ENCODE data around the gene DNLZ.

GRCh38 chr9:136336156-136336870 is 27.2 kb downstream of the DNLZ start:
- TF ChIP-seq, protein P1, sequence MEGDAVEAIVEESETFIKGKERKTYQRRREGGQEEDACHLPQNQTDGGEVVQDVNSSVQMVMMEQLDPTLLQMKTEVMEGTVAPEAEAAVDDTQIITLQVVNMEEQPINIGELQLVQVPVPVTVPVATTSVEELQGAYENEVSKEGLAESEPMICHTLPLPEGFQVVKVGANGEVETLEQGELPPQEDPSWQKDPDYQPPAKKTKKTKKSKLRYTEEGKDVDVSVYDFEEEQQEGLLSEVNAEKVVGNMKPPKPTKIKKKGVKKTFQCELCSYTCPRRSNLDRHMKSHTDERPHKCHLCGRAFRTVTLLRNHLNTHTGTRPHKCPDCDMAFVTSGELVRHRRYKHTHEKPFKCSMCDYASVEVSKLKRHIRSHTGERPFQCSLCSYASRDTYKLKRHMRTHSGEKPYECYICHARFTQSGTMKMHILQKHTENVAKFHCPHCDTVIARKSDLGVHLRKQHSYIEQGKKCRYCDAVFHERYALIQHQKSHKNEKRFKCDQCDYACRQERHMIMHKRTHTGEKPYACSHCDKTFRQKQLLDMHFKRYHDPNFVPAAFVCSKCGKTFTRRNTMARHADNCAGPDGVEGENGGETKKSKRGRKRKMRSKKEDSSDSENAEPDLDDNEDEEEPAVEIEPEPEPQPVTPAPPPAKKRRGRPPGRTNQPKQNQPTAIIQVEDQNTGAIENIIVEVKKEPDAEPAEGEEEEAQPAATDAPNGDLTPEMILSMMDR (IDR thresholded peaks at IDR 0.05; ENCODE audit: poor library complexity, severe bottlenecking): no peak
- TF ChIP-seq, protein P2, sequence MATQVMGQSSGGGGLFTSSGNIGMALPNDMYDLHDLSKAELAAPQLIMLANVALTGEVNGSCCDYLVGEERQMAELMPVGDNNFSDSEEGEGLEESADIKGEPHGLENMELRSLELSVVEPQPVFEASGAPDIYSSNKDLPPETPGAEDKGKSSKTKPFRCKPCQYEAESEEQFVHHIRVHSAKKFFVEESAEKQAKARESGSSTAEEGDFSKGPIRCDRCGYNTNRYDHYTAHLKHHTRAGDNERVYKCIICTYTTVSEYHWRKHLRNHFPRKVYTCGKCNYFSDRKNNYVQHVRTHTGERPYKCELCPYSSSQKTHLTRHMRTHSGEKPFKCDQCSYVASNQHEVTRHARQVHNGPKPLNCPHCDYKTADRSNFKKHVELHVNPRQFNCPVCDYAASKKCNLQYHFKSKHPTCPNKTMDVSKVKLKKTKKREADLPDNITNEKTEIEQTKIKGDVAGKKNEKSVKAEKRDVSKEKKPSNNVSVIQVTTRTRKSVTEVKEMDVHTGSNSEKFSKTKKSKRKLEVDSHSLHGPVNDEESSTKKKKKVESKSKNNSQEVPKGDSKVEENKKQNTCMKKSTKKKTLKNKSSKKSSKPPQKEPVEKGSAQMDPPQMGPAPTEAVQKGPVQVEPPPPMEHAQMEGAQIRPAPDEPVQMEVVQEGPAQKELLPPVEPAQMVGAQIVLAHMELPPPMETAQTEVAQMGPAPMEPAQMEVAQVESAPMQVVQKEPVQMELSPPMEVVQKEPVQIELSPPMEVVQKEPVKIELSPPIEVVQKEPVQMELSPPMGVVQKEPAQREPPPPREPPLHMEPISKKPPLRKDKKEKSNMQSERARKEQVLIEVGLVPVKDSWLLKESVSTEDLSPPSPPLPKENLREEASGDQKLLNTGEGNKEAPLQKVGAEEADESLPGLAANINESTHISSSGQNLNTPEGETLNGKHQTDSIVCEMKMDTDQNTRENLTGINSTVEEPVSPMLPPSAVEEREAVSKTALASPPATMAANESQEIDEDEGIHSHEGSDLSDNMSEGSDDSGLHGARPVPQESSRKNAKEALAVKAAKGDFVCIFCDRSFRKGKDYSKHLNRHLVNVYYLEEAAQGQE (IDR thresholded peaks at IDR 0.05; ENCODE audit: borderline replicate concordance): no peak
- TF ChIP-seq EP300 (conservative IDR thresholded peaks at IDR 0.05; ENCODE audit: poor library complexity, severe bottlenecking): no peak
- no peak for TF ChIP-seq MXI1 (conservative IDR thresholded peaks at IDR 0.05; ENCODE audit: poor library complexity, severe bottlenecking)
- no peak for TF ChIP-seq EZH2 (IDR thresholded peaks at IDR 0.05; ENCODE audit: borderline replicate concordance, insufficient read depth, low read length, poor library complexity, severe bottlenecking)
- no peak for TF ChIP-seq POLR2AphosphoS5 (IDR thresholded peaks at IDR 0.05)
- TF ChIP-seq RAD21 (conservative IDR thresholded peaks at IDR 0.05): no peak

All from neural cell (in vitro differentiated cells).